ENCODE measurements around the gene MTF2. TPM values are rescaled to one million over a fixed set of nuclear protein-coding genes. Genes with fewer than 3 reads are reported as not detected.

The MTF2 gene
- total and polyA plus RNA-seq, 2 experiments from 2014 or later: 82.1 to 133 TPM

- Histone ChIP-seq H2AFZ (no peak overlapping the region), H3K27me3 (ENCODE audit: insufficient read depth) (no peaks in the 10 kb centered on the region), H3K4me1 (ENCODE audit: insufficient read depth) (peaks cover 14% of the 10 kb centered on the region), H4K20me1 (replicated peaks; ENCODE audit: insufficient read depth) (peaks cover 10% of the 10 kb centered on the region; the same call in 1 of the 2 replicates), H3K79me2 (replicated peaks; ENCODE audit: insufficient read depth) (peaks cover 38% of the 10 kb centered on the region), H3K27ac (ENCODE audit: low read depth) (no peak overlapping the region), H3K4me2 (no peak overlapping the region), H3K36me3 (ENCODE audit: insufficient read depth) (peaks cover 40% of the 10 kb centered on the region; the same call in 1 of the 2 replicates), H3K9me2 (ENCODE audit: insufficient read depth) (no peaks in the 10 kb centered on the region), H3F3A (replicated peaks; ENCODE audit: low read depth) (no peaks in the 10 kb centered on the region), H3K4me3 (no peak overlapping the region)
- Mint-ChIP-seq H3K27me3 (ENCODE audit: insufficient read depth, low read depth, poor library complexity) (no peaks in the 10 kb centered on the region), H3K4me1 (peaks cover 19% of the 10 kb centered on the region), H3K27ac (no peak overlapping the region; the same call in 1 of the 2 replicates), H3K4me3 (no peak overlapping the region), H3K36me3 (ENCODE audit: low read depth) (peaks cover 20% of the 10 kb centered on the region), H3K9me3 (no peaks in the 10 kb centered on the region)
- ATAC-seq (no peak), DNase-seq (ENCODE audit: low spot score) (no peak)
- TF ChIP-seq JUNB (IDR thresholded peaks at IDR 0.05; ENCODE audit: unreplicated experiment): no peak
- TF ChIP-seq REST (IDR thresholded peaks at IDR 0.05; ENCODE audit: unreplicated experiment): no peak
- no peak for TF ChIP-seq EZH2phosphoT487 (IDR thresholded peaks at IDR 0.05; ENCODE audit: unreplicated experiment)
- no peak for TF ChIP-seq NANOG (IDR thresholded peaks at IDR 0.05; ENCODE audit: borderline replicate concordance)
- no peak for TF ChIP-seq STAT1 (IDR thresholded peaks at IDR 0.05; ENCODE audit: unreplicated experiment)
- no peak for TF ChIP-seq EZH2 (IDR thresholded peaks at IDR 0.05; ENCODE audit: low read depth, unreplicated experiment)
- no peak for TF ChIP-seq ETS1 (IDR thresholded peaks at IDR 0.05)
- TF ChIP-seq ZNF114 (CRISPR knock-in tag; IDR thresholded peaks at IDR 0.05): no peak
- TF ChIP-seq ZNF462 (CRISPR knock-in tag; IDR thresholded peaks at IDR 0.05): no peak
- no peak for TF ChIP-seq CTCF (conservative IDR thresholded peaks at IDR 0.05; ENCODE audit: low read depth in 2 of 2)
- TF ChIP-seq CREB1 (CRISPR knock-in tag; IDR thresholded peaks at IDR 0.05; ENCODE audit: low read depth): no peak
- no peak for TF ChIP-seq POLR2AphosphoS5 (IDR thresholded peaks at IDR 0.05; ENCODE audit: low read depth)
- TF ChIP-seq ZNF331 (CRISPR knock-in tag; IDR thresholded peaks at IDR 0.05; ENCODE audit: low read depth): no peak
Observed at GRCh38 chr1:93129507-93130099, 50.5 kb downstream of the MTF2 start.
